ENCODE data around the gene HDGFL3.
"Not testable (repeated sequence)": the region's sequence is repeated elsewhere in the genome, so short reads cannot be mapped to it uniquely, and the experiment has no call there.

- not testable (repeated sequence) for TF ChIP-seq LEF1 (IDR thresholded peaks at IDR 0.05; ENCODE audit: borderline replicate concordance); FOXK2 (IDR thresholded peaks at IDR 0.05); CTBP1 (IDR thresholded peaks at IDR 0.05; ENCODE audit: borderline replicate concordance); ELF4 (IDR thresholded peaks at IDR 0.05); FOXM1 (IDR thresholded peaks at IDR 0.05; ENCODE audit: borderline replicate concordance); PKNOX1 (IDR thresholded peaks at IDR 0.05); TARDBP (IDR thresholded peaks at IDR 0.05)
Observed at GRCh38 chr15:83085461-83085860, 122.2 kb downstream of the HDGFL3 start.
